ENCODE data around the gene HMOX1.
"Not testable (repeated sequence)": the region's sequence is repeated elsewhere in the genome, so short reads cannot be mapped to it uniquely, and the experiment has no call there.

The HMOX1 gene

GRCh38 chr22:35437049-35437448 is 56.2 kb downstream of the HMOX1 start:
- no peak for DNase-seq

DNA sequence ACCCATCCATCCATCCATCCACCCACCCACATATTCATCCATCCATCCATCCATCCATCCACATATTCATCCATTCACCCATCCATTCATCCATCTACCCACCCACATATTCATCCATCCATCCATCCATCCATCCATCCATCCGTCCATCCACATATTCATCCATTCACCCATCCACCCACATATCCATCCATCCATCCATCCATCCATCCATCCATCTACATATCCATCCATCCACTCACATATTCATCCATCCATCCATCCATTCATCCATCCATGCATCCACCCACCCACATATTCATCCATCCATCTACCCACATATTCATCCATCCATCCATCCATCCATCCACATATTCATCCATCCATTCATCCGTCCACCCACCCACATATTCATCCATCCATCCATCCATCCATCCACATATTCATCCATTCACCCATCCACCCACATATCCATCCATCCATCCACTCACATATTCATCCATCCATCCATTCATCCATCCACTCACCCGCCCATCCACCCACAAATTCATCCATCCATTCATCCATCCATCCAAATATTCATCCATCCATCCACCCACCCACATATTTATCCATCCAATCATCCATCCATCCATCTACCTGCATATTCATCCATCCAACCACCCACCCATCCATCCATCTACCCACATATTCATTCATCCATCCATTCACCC is 57.9 kb downstream of the HMOX1 start:
- not testable (repeated sequence) for DNase-seq

DNA sequence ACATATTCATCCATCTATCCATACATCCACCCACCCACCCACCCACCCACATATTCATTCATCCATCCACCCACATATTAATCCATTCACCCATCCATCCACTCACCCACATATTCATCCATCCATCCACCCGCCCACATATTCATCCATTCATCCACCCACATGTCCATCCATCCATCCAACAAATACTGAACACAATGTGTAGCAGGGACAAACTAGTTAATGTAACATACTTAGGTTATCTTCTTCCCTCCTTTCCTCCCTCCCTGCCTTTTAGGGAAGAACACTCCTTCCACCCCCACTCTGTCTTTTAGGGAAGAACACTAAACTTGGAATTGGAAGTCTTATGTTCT is 58.4 kb downstream of the HMOX1 start:
- DNase-seq = no peak

GRCh38 chr22:35440129-35440528 is 59.2 kb downstream of the HMOX1 start:
- no peak for DNase-seq

DNA sequence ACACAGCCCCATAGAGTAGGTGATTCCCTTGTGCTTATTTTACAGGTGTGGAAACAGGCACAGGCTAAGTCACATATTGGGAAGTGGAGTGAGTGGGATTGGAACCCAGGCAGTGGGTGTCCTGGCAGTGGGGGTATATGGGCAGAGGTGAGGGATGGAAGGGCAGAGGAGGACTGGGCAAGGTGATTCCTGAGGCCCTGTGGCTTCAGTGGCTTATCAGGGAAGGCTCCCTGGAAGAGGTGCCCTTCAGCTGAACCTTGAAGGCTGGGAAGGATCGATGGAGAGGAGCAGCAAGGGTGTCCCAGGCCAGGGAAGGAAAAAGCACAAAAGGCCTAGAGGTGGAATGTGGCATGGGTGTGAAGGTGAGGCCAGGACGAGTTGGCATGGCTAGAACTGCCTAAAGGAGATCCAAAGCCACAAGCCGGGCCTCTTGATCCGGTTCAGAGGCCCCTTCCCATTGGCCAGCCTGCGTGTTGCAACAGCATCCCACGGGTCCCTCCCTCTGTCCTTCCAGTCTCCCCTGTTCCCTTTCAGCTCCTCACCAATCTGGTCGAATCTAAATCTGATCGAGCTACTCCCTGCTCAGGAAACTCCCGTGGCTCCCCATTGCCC is 60.7 kb downstream of the HMOX1 start:
- DNase-seq = no peak

DNA sequence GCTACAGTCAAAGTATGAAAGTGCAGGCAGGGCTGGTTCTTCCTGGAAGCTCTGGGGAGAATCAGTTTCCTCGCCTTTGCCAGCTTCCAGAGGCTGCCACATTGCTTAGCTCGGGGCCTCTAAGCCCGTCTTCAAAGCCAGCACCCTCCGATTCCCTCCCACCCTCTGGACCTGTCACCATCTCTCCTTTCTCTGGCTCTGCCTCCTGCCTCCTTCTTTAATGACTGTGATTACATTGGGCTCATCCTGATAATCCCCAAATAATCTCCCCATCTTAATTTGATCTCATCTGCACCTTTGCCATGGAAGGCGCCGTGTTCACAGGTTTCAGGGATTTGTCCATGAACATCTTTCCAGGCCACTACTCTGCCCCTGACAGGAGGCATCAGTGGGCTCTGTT is 61.6 kb downstream of the HMOX1 start:
- DNase-seq = no peak

DNA sequence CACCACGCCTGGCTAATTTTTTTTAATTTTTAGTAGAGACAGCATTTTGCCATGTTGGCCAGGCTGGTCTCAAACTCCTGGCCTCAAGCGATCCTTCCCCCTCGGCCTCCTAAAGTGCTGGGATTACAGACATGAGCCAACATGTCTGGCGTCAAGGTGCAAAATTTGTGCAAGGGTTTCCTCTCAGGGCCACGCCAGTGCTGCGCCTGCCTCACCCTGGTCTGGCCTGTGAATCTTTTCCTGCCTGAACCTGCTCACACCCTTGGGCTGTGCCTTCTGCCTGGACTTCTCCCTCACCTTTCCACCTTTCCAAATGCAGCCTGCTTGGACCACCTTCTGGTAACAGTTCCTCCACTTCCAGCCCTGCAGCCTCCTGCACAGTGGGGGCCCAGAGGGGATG is 62.4 kb downstream of the HMOX1 start:
- no peak for DNase-seq

Measured in activated T-cell treated with anti-CD3 and anti-CD28 coated beads for 4 hours (primary cell).